ENCODE data around the gene PDE7B. TPM values are rescaled to one million over a fixed set of nuclear protein-coding genes. Genes with fewer than 3 reads are reported as not detected.
A peak's percentile ranks its signal among the peaks of the same experiment; 100 is the strongest.
"Not testable (repeated sequence)": the region's sequence is repeated elsewhere in the genome, so short reads cannot be mapped to it uniquely, and the experiment has no call there.

PDE7B gene
- total and polyA plus RNA-seq, 8 donors = 0.29 to 73.2 (median 5.0) TPM

DNA sequence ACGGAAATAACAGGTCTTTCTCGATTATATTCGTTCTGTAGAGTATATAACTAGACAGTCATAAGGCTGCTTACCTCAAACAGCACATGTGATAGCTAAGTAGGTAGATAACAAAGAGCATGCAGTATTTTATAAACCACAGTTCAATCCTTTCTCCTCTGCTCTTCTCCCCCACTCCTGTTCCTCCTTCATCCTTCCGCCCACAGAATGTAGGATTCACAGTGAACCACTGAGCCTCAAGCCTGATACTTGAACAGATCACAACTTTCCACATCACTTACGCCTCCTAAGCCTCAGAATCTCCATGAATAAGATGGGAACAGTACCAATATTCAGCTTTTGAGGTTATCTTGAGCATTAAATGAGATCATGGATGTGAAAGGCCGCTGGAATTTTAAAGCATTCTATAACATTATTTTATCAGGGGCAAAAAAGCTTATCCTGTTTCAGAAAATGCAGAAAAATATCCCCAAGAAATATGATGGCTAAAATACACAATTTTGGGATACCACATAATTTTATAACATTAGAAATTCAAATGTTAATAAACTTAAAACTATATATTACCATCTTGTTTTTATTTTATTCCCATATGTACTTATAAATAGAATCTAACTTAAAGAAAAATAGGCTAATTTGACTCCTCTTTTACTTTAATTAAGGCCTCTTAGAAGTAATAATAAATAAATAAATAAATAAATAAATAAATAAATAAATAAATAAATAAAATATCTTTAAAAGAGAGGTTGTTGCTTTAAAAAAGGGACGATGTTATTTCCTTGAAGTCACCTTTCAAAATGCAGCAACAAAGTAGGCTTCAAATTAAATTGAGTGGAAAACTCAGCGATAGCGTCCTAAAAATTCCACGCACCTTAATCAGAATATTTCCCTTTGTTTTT, 365.3 kb downstream of the PDE7B start:
- WGBS, 5 donors = 83 to 86% (median 86%) methylated on average over 10 of the region's 10 CpGs
- no peak for DNase-seq
- no peaks in the 10 kb centered on the region for H3K4me1 ChIP-seq
- H3K4me3 ChIP-seq = no peak overlapping the region
- intact Hi-C loops (cut with DNase I; ENCODE audit: low total_unique reads) = no loop called here
- no peaks in the 10 kb centered on the region for H3K27me3 ChIP-seq
- TF ChIP-seq, protein P1, sequence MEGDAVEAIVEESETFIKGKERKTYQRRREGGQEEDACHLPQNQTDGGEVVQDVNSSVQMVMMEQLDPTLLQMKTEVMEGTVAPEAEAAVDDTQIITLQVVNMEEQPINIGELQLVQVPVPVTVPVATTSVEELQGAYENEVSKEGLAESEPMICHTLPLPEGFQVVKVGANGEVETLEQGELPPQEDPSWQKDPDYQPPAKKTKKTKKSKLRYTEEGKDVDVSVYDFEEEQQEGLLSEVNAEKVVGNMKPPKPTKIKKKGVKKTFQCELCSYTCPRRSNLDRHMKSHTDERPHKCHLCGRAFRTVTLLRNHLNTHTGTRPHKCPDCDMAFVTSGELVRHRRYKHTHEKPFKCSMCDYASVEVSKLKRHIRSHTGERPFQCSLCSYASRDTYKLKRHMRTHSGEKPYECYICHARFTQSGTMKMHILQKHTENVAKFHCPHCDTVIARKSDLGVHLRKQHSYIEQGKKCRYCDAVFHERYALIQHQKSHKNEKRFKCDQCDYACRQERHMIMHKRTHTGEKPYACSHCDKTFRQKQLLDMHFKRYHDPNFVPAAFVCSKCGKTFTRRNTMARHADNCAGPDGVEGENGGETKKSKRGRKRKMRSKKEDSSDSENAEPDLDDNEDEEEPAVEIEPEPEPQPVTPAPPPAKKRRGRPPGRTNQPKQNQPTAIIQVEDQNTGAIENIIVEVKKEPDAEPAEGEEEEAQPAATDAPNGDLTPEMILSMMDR (IDR thresholded peaks at IDR 0.05) = no peak
- no peak overlapping the region for H3K27ac ChIP-seq
- peaks cover 0 to 5% (median 0%) of the 10 kb centered on the region in 4 donors for H3K9me3 ChIP-seq
- H3K36me3 ChIP-seq = no peaks in the 10 kb centered on the region

DNA sequence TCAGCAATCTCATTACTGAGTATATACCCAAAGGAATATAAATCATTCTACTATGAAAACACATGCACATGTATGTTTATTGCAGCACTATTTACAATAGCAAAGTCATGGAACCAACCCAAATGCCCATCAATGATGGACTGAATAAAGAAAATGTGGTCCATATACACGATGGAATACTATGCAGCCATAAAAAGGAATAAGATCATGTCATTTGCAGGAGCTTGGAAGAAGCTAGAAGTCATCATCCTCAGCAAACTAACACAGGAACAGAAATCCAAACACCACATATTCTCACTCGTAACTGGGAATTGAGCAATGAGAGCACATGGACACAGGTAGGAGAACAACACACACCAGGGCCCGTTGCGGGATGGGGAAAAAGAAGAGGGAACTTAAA, 373.5 kb downstream of the PDE7B start:
- not testable (repeated sequence) for H3K27me3 ChIP-seq, H3K4me3 ChIP-seq, DNase-seq, H3K9me3 ChIP-seq, H3K27ac ChIP-seq, H3K36me3 ChIP-seq
- 94 to 98% (median 96%) methylated on average over 4 of the region's 4 CpGs for WGBS, 5 donors
- intact Hi-C loops (cut with DNase I; ENCODE audit: low total_unique reads) = loop anchor here (10.0 kb wide), 1 partner anchor 690 kb away; no protein-coding TSS in a partner anchor
- peaks cover 6 to 15% (median 12%) of the 10 kb centered on the region in 4 donors for H3K4me1 ChIP-seq

DNA sequence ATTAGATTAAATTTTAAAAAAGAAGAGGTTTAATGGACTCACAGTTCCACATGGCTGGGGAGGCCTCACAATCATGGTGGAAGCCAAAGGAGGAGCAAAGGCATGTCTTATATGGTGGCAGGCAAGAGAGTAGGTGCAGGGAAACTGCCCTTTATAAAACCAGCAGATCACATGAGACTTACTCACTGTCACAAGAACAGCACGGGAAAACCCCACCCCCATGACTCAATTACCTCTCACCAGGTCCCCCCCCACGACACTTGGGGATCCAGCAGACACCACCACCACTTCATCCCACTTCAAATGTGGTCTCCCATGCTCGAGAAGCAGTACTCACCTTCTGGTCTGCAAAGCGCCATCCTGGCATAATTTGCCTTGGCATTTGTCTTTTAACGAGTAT, 374.0 kb downstream of the PDE7B start:
- Histone ChIP-seq H3K9me3 (no peaks in the 10 kb centered on the region), H3K27me3 (no peaks in the 10 kb centered on the region), H3K27ac (no peak overlapping the region), H3K4me3 (no peak overlapping the region), H3K36me3 (no peaks in the 10 kb centered on the region), H3K4me1 (peaks cover 6 to 15% (median 12%) of the 10 kb centered on the region in 4 donors)
- DNase-seq = no peak
- 63 to 71% (median 69%) methylated on average over 5 of the region's 5 CpGs for WGBS, 5 donors
- TF ChIP-seq POLR2AphosphoS5 (IDR thresholded peaks at IDR 0.05) (no peak), EP300 (IDR thresholded peaks at IDR 0.05) (no peak), POLR2A (IDR thresholded peaks at IDR 0.05) (no peak)
- TF ChIP-seq, protein P1 (IDR thresholded peaks at IDR 0.05) = no peak
- intact Hi-C loops (cut with DNase I; ENCODE audit: low total_unique reads) = loop anchor here (10.0 kb wide), 1 partner anchor 691 kb away; no protein-coding TSS in a partner anchor

DNA sequence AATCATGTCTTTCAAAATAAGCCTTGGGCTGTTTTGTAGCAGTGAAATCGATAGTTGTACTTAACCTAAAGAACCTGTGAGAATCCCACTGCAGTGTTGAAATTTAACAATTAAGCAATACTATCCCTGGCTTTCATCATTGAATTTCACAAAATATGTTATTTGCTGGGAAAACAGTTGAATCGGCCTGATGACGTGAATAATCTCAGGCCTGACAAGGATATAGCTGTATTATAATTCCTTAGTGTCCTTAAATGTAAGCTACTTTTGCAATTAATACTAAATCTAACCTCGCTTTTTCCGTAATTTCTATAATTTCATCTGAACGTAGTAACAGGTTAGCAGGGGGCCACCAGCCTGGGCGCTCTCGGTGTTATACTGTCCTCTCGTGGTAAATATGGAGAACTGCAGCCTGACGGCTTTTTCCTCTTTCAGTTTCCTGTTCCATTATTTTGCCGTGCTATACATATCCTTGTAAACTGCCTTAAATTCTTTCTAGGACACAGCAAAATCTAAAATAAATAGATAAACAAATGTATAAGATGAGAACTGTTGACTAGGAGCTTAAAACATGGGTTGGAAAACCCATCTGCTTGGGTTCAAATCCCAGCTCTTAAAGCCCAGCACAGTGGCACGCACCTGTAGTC, 374.6 kb downstream of the PDE7B start:
- Histone ChIP-seq H3K27ac (peak overlapping the region in 2 of 5 donors; percentile 52 to 63), H3K4me1 (peaks cover 10 to 15% (median 13%) of the 10 kb centered on the region in 4 donors), H3K36me3 (no peaks in the 10 kb centered on the region), H3K9me3 (no peaks in the 10 kb centered on the region), H3K27me3 (no peaks in the 10 kb centered on the region), H3K4me3 (peak overlapping the region; percentile 27 to 33 (median 30))
- DNase-seq = peak; percentile 69 to 80
- intact Hi-C loops (cut with DNase I; ENCODE audit: low total_unique reads) = loop anchor here (10.0 kb wide), 1 partner anchor 691 kb away; no protein-coding TSS in a partner anchor
- 17 to 26% (median 17%) methylated on average over 12 of the region's 12 CpGs for WGBS, 5 donors
- TF ChIP-seq POLR2AphosphoS5 (IDR thresholded peaks at IDR 0.05) (peak in 1 of 3 donors; percentile 28), POLR2A (IDR thresholded peaks at IDR 0.05) (no peak), EP300 (IDR thresholded peaks at IDR 0.05) (no peak)
- TF ChIP-seq, protein P1 (IDR thresholded peaks at IDR 0.05) = peak in 6 of 7 experiments; percentile 64 to 100 (median 100)
